Ovary (tissue), 9 donors: ENCODE measurements around the gene CCDC57. TPM values are rescaled to one million over a fixed set of nuclear protein-coding genes. Genes with fewer than 3 reads are reported as not detected.
"Not testable (repeated sequence)": the region's sequence is repeated elsewhere in the genome, so short reads cannot be mapped to it uniquely, and the experiment has no call there.

Source experiments
- DNase-seq, 5 donors: peaks; one replicate each; pipeline ENCODE4 v3.0.0-alpha.2; 2019 to 2020
- H3K27ac ChIP-seq, 2 donors: fragments of 200-600 bp; one replicate each; pipeline versions ENCODE4 v1.5.1 to v1.8.0; 2019 to 2022
- H3K27me3 ChIP-seq: fragments of 200-600 bp; one replicate; pipeline ENCODE4 v1.8.0; 2022
- H3K36me3 ChIP-seq: fragments of 200-600 bp; sonication (generic); one replicate; pipeline ENCODE4 v1.5.1; 2019
- H3K4me1 ChIP-seq: one replicate; pipeline ENCODE4 v1.8.1; 2013; ENCODE audit warnings: mild to moderate bottlenecking, moderate library complexity; ENCODE audit not compliant: insufficient read depth
- H3K4me3 ChIP-seq: fragments of 200-600 bp; sonication (generic); one replicate; pipeline ENCODE4 v1.5.1; 2017
- H3K9me3 ChIP-seq, 2 donors: fragments of 200-600 bp in 1 of 2; sonication (generic) in 1 of 2; one replicate each; pipeline versions ENCODE4 v1.5.1 to v1.8.1; 2013 to 2019; ENCODE audit warnings: mild to moderate bottlenecking in 1 of 2, moderate library complexity in 1 of 2
- CTCF ChIP-seq, 3 donors: fragments of 450-650 bp in 2 of 3; fragments of 200-600 bp in 1 of 3; IDR thresholded peaks; one replicate each; pipeline versions ENCODE4 v1.5.1 to v1.8.0; 2016 to 2022; ENCODE audit warnings: antibody characterized with exemption in 3 of 3, mild to moderate bottlenecking in 1 of 3
- EP300 ChIP-seq: sonication (generic); formaldehyde crosslinking; IDR thresholded peaks from one replicate; pipeline ENCODE4 v1.6.1; 2017; ENCODE audit warnings: antibody characterized with exemption
- POLR2A ChIP-seq: fragments of 450-650 bp; IDR thresholded peaks from one replicate; pipeline ENCODE4 v1.6.1; 2017; ENCODE audit warnings: antibody characterized with exemption, mild to moderate bottlenecking, moderate library complexity
- WGBS, 3 donors: extraction: QIAGEN DNeasy Blood & Tissue Kit in 1 of 3; methylation state at CpG; one replicate each; pipeline versions ENCODE4 v1.1.5 to v1.1.7; 2013 to 2017; 5-methylcytosine and 5-hydroxymethylcytosine counted together
- intact Hi-C, 4 donors: fragments of 100-400 bp; cut with DNase I; formaldehyde crosslinking; loops; one replicate each; pipeline versions ENCODE4 v1.11.0 to v1.15.1; 2022 to 2023
- polyA plus RNA-seq, 2 donors: library from polyadenylated mRNA; stranded (reverse); fragments of 200-250 nt in 1 of 2; fragments of 350-450 nt in 1 of 2; fragmentation: Illumina TruSeq in 1 of 2; extraction: RNeasy Lipid Tissue Mini Kit (QIAGEN cat#74804) in 1 of 2; gene quantifications; one replicate each; pipeline ENCODE4 v1.2.3, GENCODE V29; 2013 to 2014
- total RNA-seq, 7 donors: library from RNA; depleted of rRNA in 2 of 7; stranded (reverse); fragments of >200 nt in 2 of 7; fragmentation: NEBNext Ultra II Directional in 3 of 7; extraction: Animal tissue kit (Norgen Biotek cat#: 25700) in 3 of 7; gene quantifications; one replicate each; pipeline versions ENCODE4 v1.1.0 to v1.2.4, GENCODE V29; 2016 to 2023
- donor health status: DM: no; HTN: no; CAD: no; lungs with moderate emphysema.
- donor health status: DM: no; HTN: no; CAD: no.
- donor health status: Bipolar disorder and iron deficiency.
- donor health status: DM: yes; HTN: yes; CAD: no.
- donor health status: DM: no; HTN: no; CAD: no.
- donor health status: DM: yes; HTN: yes; CAD: no.

CCDC57 gene
- total and polyA plus RNA-seq, 9 donors = 7.7 to 65.0 (median 40.3) TPM

DNA sequence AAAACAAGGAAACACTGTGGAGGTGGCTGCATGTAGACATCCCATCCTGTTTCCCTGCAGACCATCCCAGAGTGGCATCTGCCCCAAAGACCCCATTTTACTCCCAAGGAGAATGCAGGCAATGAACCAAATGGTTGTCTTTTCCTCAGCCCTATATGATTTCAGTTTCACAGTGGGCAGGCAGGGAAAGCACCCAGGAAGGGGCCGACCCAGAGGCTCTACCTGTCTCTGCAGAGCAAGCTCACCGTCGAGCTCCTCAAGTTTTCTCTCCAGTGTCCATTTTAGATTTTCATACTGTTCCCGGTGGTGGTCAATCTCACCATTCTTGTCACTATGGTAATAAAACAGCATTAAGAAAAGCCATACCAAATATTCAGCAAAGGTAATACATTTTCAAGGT lies 14.6 kb downstream of the CCDC57 start:
- no peak overlapping the region for H3K4me3 ChIP-seq
- no peak overlapping the region for H3K27ac ChIP-seq
- intact Hi-C loops = no loop called here
- H3K36me3 ChIP-seq = no peaks in the 10 kb centered on the region
- no peaks in the 10 kb centered on the region for H3K9me3 ChIP-seq
- no peaks in the 10 kb centered on the region for H3K4me1 ChIP-seq
- no peaks in the 10 kb centered on the region for H3K27me3 ChIP-seq
- DNase-seq = no peak
- 90 to 97% (median 93%) methylated on average over 4 of the region's 4 CpGs for WGBS, 3 donors
- TF ChIP-seq POLR2A (no peak), EP300 (no peak), CTCF (IDR thresholded peaks at IDR 0.05) (no peak)

DNA sequence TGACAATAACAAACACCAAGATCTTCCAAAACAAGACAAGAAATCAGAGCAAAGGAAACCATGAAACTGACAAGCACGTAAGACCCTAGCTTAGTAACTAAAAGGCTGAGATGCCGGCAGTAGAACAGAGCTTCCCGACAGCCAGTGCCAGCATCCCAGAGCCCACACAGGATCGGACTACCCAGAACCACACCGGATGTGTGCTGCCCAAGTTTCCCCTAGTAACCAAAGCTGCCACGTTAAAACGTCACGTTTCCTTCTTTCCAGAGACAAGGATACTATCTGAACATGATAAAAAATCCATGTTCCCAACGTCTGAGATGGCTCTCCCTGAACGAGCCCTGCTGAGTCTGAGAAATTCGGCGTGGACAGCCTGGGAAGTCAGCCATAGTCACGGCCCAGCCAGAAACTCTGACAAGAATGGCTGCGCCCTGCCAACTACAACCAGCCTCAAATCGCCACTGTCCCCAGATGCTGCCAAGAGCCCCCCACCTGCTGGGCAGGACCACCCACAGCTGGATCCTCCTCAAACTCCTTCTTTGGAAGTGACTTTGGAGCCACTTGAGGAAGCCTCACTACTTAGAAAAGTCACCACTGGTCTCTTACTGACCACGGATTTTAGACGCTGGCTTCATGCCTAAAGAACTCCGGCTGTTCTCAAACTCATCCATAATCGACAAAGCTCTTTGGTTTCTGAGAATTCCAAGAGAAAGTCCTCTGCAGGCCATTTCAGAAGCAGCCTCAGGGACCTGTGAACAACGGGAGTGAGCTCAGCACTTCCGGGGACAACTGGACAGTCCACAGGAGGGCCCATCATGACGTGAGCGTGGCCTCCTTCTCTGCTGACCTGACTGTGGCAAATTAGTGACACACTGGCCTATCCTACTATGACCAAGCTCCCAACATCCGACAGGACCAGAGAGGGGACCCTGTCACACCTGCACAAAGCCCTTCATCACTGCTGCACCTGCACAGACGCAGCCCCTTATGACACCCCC lies 16.7 kb downstream of the CCDC57 start:
- no peaks in the 10 kb centered on the region for H3K9me3 ChIP-seq
- H3K27ac ChIP-seq = peak overlapping the region in 1 of 2 donors; percentile 14
- no peak overlapping the region for H3K4me3 ChIP-seq
- DNase-seq = no peak
- TF ChIP-seq EP300 = no peak
- TF ChIP-seq CTCF (IDR thresholded peaks at IDR 0.05) = no peak
- no peak for TF ChIP-seq POLR2A
- intact Hi-C loops = no loop called here
- no peaks in the 10 kb centered on the region for H3K4me1 ChIP-seq
- H3K27me3 ChIP-seq = no peaks in the 10 kb centered on the region
- no peaks in the 10 kb centered on the region for H3K36me3 ChIP-seq
- WGBS, 3 donors = 52 to 63% (median 54%) methylated on average over 25 of the region's 25 CpGs

DNA sequence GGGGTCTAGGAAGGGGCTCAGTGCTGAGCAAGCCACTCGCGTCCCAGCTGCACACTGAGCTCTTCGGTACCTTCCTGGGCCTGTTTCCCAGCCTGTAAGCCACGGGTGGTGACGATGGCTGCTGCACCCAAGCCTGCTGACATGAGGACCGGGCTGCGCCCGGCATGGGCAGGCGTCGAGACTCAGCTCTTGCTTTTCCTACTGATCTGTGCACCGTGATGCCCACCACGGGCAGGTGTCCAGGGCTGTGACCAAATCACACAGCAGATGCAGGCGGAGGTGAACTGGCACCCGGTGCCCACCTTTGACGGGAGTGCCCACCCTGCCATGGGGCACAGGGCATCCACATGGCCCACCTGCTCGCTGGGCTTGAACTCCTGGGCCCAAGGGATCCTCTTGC lies 17.9 kb downstream of the CCDC57 start:
- Histone ChIP-seq H3K27me3 (no peaks in the 10 kb centered on the region), H3K9me3 (no peaks in the 10 kb centered on the region), H3K4me3 (no peak overlapping the region), H3K4me1 (no peaks in the 10 kb centered on the region), H3K36me3 (no peaks in the 10 kb centered on the region), H3K27ac (no peak overlapping the region)
- 90 to 97% (median 92%) methylated on average over 16 of the region's 16 CpGs for WGBS, 3 donors
- no peak for DNase-seq
- TF ChIP-seq CTCF (IDR thresholded peaks at IDR 0.05) = no peak
- no peak for TF ChIP-seq POLR2A
- no peak for TF ChIP-seq EP300
- intact Hi-C loops = no loop called here

GRCh38 chr17:82193520-82194220 lies 19.0 kb downstream of the CCDC57 start:
- Histone ChIP-seq H3K4me1 (no peaks in the 10 kb centered on the region), H3K4me3 (no peak overlapping the region), H3K36me3 (no peaks in the 10 kb centered on the region), H3K27me3 (no peaks in the 10 kb centered on the region), H3K27ac (no peak overlapping the region), H3K9me3 (no peaks in the 10 kb centered on the region)
- intact Hi-C loops = no loop called here
- TF ChIP-seq EP300 (no peak), POLR2A (no peak), CTCF (IDR thresholded peaks at IDR 0.05) (no peak)
- DNase-seq = no peak
- 91 to 94% (median 92%) methylated on average over 16 of the region's 16 CpGs for WGBS, 3 donors

DNA sequence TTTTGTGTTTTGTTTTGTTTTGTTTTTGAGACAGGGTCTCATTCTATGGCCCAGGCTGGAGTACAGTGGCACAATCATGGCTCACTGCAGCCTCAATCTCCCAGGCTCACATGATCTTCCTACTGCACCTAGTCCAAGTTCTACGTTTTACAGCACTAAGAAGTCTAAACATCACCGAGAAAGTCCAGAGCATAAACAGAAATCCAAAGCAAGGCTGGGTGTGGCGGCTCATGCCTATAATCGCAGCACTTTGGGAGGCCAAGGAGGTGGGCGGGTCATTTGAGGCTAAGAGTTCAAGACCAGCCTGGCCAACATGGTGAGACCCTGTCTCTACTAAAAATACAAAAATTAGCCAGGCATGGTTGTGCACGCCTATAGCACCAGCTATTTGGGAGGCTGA lies 19.6 kb downstream of the CCDC57 start:
- H3K4me3 ChIP-seq, H3K36me3 ChIP-seq, H3K27ac ChIP-seq, H3K27me3 ChIP-seq, intact Hi-C loops, H3K9me3 ChIP-seq, H3K4me1 ChIP-seq, DNase-seq: not testable (repeated sequence)
- WGBS, 3 donors = 61 to 75% (median 67%) methylated on average over 6 of the region's 6 CpGs
